Cardiac septum (tissue), 1 donor: ENCODE data around the gene ZNF610. TPM values are rescaled to one million over a fixed set of nuclear protein-coding genes. Genes with fewer than 3 reads are reported as not detected.

ENCODE experiments used
- DNase-seq: peaks from one replicate; pipeline ENCODE4 v3.0.0-alpha.2; 2020; ENCODE audit warnings: low spot score
- intact Hi-C: fragments of 100-400 bp; cut with DNase I; formaldehyde crosslinking; loops from one replicate; pipeline ENCODE4 v1.14.0; 2022
- total RNA-seq: library from RNA; stranded (reverse); fragmentation: NEBNext Ultra II Directional; extraction: Animal tissue kit (Norgen Biotek cat#: 25700); gene quantifications from one replicate; pipeline ENCODE4 v1.2.1, GENCODE V29; 2021
- donor health status: DM: no; HTN: no; CAD: no.

The ZNF610 gene
- total RNA-seq, 1 donor from 2014 or later = 2.8 TPM

DNA sequence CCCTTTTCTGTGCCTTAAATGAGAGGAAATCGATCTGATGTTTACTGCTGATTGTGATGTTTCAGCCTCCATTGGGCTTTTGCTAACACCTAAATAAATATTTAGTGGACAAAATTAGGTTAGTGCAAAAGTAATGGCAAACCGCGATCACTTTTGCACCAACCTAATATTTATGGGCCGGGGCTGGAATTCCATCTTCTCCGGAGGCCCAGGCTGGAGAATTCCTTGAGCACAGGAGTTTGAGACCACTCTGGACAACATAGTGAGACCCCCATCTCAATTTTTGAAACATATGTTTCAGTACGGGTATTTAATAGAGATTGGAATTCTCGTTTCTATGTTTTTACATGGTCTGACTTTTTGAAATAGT is 34.3 kb downstream of the ZNF610 start:
- DNase-seq = no peak
- intact Hi-C loops = loop anchor here (2.0 kb wide), 1 partner anchor 28 kb away; no protein-coding TSS in a partner anchor

DNA sequence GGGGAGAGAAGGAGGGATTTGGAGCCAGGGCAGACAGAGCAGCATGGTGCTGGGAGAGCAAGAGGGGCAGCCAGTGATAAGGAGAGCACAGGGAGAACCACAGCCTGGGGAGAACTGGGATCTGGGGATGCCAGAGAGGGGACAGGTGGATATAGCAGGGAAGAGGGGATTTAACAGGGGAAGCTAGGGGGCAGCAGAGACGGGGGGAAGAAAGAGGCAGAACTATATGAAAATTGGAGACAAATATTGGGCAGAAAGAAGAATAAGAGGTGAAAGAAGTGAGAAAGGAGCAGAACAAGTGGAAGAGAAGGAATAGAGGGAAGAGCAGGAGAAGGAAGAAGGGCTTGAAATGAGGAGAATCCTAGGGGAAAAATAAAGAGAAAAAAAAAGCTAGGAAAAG is 55.1 kb downstream of the ZNF610 start:
- intact Hi-C loops = loop anchor here (10.0 kb wide), 1 partner anchor 184 kb away; the partner anchor contains the start of gene ZNF701
- DNase-seq = no peak

DNA sequence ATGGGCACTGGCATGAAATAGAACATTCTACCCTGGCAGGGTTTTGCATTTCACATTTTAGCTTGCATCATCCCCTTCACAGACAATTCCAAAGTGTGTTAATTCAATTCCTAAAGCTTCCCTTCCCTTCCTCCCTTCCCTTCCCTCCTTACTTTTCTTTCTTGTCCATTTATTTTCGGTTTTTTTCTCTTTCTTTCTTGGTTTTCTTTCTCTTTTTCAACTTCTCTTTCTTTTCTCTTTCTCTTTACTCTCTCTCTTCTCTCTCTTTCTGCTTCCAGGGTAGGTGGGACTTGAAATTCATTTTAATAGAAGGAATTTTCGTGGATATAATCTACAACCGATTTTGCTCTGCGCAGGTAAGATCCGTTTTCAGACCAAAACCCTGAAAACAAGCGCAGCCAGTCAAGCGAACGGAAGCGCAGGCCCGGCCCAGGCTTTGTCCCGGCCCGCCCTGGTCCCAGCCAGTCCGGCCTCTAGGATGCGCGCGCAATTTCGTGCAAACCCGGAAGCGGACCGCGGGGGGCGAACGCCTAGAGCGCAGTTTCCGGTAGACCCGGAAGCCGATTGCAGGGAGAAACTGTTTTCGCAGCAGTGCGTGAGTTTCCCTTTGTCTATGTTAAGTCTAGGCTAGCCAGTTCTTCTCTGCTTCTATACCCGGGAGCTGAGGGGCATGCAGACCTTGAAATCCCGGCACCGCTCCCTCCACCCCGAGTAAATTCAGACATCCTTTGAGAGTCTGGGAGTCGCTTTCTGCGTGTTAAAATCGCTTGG is 61.5 kb downstream of the ZNF610 start, which contains the start of gene ZNF528:
TSS of gene ZNF528 (plus strand) at position 540 of the 771 bp plus-strand sequence. CDS start 4,165 bp downstream, outside the sequence.
- peak; percentile 98 for DNase-seq
- intact Hi-C loops = loop anchor here (2.0 to 10.0 kb wide), 3 partner anchors 27 to 177 kb away; partner anchors contain the start of genes ZNF701 and ZNF808

DNA sequence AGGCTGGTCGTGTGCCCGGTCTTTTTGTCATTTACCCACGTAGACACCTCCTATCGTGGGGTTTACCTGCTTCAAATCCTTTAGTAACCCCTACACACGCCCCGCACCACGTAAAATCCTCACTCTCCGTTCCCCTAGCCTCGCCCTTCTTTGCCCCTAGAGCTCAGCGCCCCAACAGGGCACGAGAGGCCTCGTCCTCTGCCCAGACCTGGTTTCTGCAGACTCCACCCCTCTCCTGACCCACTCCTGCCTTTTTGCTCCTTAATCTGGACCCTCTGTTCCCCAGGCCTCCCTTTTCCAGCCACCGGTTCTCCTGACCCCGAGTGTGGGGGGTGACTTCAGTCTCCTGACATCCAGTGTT is 62.0 kb downstream of the ZNF610 start:
- intact Hi-C loops = loop anchor here (2.0 to 10.0 kb wide), 3 partner anchors 27 to 177 kb away; partner anchors contain the start of genes ZNF701 and ZNF808
- no peak for DNase-seq

DNA sequence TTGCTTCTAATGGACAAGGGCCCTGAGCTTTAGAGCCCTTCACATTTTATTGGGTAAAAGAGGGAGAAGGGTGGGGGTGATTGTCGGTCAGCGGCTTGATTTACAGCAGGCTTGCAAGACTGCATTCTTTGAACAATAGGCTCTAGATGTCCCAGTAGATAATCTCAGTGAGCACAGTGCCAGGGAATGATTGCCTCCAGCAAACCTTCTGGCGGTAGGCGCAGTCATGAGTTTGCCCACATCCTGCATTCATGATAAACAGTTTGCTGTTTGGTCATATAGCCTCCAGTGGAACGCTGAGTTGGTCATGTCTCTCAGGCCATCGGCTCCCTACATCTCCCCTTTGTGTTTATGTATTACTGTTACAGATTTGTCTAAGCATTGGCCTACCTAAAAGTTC is 74.2 kb downstream of the ZNF610 start:
- intact Hi-C loops = no loop called here
- no peak for DNase-seq

DNA sequence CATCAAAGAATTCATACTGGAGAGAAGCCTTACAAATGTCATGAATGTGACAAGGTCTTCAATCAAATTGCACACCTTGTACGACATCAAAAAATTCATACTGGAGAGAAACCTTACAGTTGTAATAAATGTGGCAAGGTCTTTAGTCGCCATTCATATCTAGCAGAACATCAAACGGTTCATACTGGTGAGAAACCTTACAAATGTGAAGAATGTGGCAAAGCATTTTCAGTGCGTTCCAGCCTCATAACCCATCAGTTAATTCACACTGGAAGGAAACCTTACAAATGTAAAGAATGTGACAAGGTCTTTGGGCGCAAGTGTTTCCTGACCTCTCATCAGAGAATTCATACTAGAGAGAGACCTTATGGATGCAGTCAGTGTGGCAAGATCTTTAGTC is 79.7 kb downstream of the ZNF610 start:
- intact Hi-C loops = no loop called here

More for the DNA sequence above, 79.7 kb downstream of the ZNF610 start:
- no peak for DNase-seq

Other genes with a start within 250 kb of the ZNF610 start
- gene ZNF841, start 240.5 kb upstream of the ZNF610 start, total RNA-seq = 13.2 TPM
- 4.3 TPM for gene ZNF616, start 196.3 kb upstream of the ZNF610 start, total RNA-seq
- 5.9 TPM for gene ZNF836, start 164.6 kb upstream of the ZNF610 start, total RNA-seq
- 466 TPM for gene PPP2R1A, start 146.2 kb upstream of the ZNF610 start, total RNA-seq
- 11.4 TPM for gene ZNF766, start 66.7 kb upstream of the ZNF610 start, total RNA-seq
- 13.0 TPM for gene ZNF480, start 39.1 kb upstream of the ZNF610 start, total RNA-seq
- 18.3 TPM for gene ZNF880, start 33.7 kb downstream of the ZNF610 start, total RNA-seq
- 21.5 TPM for gene ZNF528, start 61.6 kb downstream of the ZNF610 start, total RNA-seq
- gene ZNF534, start 92.9 kb downstream of the ZNF610 start, total RNA-seq = 0.73 TPM
- gene ZNF578, start 117.3 kb downstream of the ZNF610 start, total RNA-seq = 2.6 TPM
- gene ZNF808, start 191.4 kb downstream of the ZNF610 start, total RNA-seq = 30.5 TPM
- 20.7 TPM for gene ZNF701, start 234.0 kb downstream of the ZNF610 start, total RNA-seq